K562 treated with DMSO at 1 percent for 12 hours (cell line): Measurements from ENCODE around the gene ZNF76. TPM values are rescaled to one million over a fixed set of nuclear protein-coding genes. Genes with fewer than 3 reads are reported as not detected.

Experiments used
- total RNA-seq: library from RNA; unstranded; fragments of 300-600 nt; gene quantifications from 2 replicates; pipeline ENCODE4 v1.2.3, GENCODE V29; 2022; ENCODE audit not compliant: insufficient read depth

Gene ZNF76
- 16.2 and 33.0 TPM in 2 replicates for total RNA-seq

GRCh38 chr6:35259194-35259947 is at the start of gene ZNF76:
Gene ZNF76, plus strand, starts transcription at chr6:35259735. Its CDS starts 21,417 bp downstream, at chr6:35281152.

GRCh38 chr6:35213824-35214756 is 45.4 kb upstream of the ZNF76 start, which contains the start of gene SCUBE3:
Gene SCUBE3, plus strand, starts transcription at chr6:35213956. Its CDS starts 463 bp downstream, at chr6:35214419.

DNA sequence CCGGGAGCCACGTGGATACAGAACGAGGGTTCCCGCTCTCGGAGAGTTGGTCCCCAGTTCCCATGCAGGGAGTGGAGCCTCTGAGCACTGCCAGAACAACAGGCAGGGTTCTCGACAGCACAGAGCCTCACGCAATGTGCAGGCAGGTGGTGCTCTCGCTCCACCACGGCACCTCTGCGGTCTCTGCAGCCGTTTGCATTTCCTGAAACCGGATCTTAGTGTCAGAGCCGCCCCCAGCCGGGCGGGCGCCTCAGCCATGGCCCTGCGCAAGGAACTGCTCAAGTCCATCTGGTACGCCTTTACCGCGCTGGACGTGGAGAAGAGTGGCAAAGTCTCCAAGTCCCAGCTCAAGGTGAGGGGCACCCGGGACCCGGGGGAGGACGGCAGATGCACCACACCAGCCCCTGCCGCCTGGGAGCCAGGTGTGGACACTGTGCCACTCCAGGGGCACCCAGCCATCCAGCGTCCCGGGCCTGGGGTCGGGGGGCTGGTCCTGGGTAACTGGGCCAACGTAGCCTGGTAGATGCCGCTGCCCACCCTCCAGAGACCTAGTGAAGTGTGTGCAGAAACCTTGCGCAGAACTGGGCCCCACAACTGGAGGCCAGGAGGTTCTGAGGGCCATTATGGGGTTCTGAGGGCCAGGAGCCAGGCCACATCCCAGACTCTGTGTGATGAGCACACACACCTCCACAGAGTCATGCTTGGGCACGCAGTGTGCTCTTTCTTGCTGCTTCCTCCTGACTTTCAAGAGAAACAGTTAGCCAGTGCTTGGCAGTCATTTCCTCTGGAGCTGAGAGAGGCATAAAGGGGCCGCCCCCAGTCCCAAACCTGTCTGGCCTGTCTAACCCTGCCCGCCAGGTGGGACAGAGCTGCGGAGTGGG is 38.3 kb downstream of the ZNF76 start, which contains the start of gene DEF6:
DEF6 (plus strand) TSS at position 218 of the 881 bp plus-strand sequence; CDS start at position 257, 39 bp downstream.

GRCh38 chr6:35342258-35343091 is 82.9 kb downstream of the ZNF76 start, which contains the start of gene PPARD:
Gene PPARD, plus strand, starts transcription at chr6:35342558. Its CDS starts 68,530 bp downstream, at chr6:35411088.

Other genes starting within 250 kb of the ZNF76 start
- gene TCP11, start 118.4 kb upstream of the ZNF76 start, total RNA-seq, result not detected in 2 replicates
- 0.15 TPM in 1 of 2 replicates, not detected in the other for gene SCUBE3, start 45.8 kb upstream of the ZNF76 start, total RNA-seq
- 31.5 and 35.8 TPM in 2 replicates for gene DEF6, start 38.1 kb downstream of the ZNF76 start, total RNA-seq
- gene PPARD, start 82.8 kb downstream of the ZNF76 start, total RNA-seq, result 34.1 and 62.5 TPM in 2 replicates
- 14.1 and 14.7 TPM in 2 replicates for gene FANCE, start 192.6 kb downstream of the ZNF76 start, total RNA-seq
- gene RPL10A, start 208.7 kb downstream of the ZNF76 start, total RNA-seq, result 3,105 and 3,645 TPM in 2 replicates
- gene TEAD3, start 237.3 kb downstream of the ZNF76 start, total RNA-seq, result 6.1 and 15.3 TPM in 2 replicates